PFSK-1 (cell line): ENCODE results near the gene UTP20.

ENCODE experiments used
- FOXP2 ChIP-seq: optimal IDR thresholded peaks from 2 replicates; pipeline ENCODE3; 2011; ENCODE audit warnings: borderline replicate concordance, control low read depth, inconsistent platforms; ENCODE audit not compliant: insufficient read depth; ENCODE audit errors: extremely low read length, extremely low read depth
- POLR2AphosphoS5 ChIP-seq: IDR thresholded peaks from 2 replicates; pipeline ENCODE4 v1.6.1; 2012; ENCODE audit warnings: low read depth, mild to moderate bottlenecking, control low read depth, low read length, moderate library complexity
- SIN3A ChIP-seq: IDR thresholded peaks from 2 replicates; pipeline ENCODE4 v1.6.1; 2012; ENCODE audit warnings: mild to moderate bottlenecking, low read length, moderate library complexity, borderline replicate concordance; ENCODE audit not compliant: insufficient read depth
- TAF1 ChIP-seq: IDR thresholded peaks from 2 replicates; pipeline ENCODE4 v1.6.1; 2012; ENCODE audit warnings: low read length, control low read depth, borderline replicate concordance; ENCODE audit not compliant: insufficient read depth
- TF ChIP-seq, protein P1 (sequence below), 2 experiments: IDR thresholded peaks; 2 replicates each; pipeline versions ENCODE4 v1.6.1 to v1.8.0; 2011 to 2012; ENCODE audit warnings: low read depth in 2 of 2, low read length in 2 of 2, control low read depth in 1 of 2, inconsistent platforms in 1 of 2, mild to moderate bottlenecking in 1 of 2, moderate library complexity in 1 of 2; ENCODE audit not compliant: insufficient read depth in 1 of 2

UTP20 gene

DNA sequence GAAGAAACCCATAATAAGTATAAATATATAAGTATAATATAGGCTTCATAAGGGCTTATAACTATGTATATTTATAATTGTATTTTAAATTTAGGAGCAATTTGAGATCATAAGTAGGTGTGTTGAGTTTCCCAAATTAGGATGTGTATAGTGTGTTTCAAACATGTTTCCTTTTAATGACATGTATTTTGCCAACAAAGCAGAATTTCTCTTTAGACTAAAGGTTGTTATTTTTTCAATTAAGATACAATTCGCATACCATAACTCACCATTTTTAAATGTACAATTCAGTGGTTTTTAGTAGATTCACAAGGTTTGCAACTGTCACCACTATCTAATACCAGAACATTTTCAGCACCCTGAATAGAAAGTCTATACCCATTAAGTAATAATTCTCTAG lies 135.3 kb downstream of the UTP20 start:
- TF ChIP-seq, protein P1, sequence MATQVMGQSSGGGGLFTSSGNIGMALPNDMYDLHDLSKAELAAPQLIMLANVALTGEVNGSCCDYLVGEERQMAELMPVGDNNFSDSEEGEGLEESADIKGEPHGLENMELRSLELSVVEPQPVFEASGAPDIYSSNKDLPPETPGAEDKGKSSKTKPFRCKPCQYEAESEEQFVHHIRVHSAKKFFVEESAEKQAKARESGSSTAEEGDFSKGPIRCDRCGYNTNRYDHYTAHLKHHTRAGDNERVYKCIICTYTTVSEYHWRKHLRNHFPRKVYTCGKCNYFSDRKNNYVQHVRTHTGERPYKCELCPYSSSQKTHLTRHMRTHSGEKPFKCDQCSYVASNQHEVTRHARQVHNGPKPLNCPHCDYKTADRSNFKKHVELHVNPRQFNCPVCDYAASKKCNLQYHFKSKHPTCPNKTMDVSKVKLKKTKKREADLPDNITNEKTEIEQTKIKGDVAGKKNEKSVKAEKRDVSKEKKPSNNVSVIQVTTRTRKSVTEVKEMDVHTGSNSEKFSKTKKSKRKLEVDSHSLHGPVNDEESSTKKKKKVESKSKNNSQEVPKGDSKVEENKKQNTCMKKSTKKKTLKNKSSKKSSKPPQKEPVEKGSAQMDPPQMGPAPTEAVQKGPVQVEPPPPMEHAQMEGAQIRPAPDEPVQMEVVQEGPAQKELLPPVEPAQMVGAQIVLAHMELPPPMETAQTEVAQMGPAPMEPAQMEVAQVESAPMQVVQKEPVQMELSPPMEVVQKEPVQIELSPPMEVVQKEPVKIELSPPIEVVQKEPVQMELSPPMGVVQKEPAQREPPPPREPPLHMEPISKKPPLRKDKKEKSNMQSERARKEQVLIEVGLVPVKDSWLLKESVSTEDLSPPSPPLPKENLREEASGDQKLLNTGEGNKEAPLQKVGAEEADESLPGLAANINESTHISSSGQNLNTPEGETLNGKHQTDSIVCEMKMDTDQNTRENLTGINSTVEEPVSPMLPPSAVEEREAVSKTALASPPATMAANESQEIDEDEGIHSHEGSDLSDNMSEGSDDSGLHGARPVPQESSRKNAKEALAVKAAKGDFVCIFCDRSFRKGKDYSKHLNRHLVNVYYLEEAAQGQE (IDR thresholded peaks at IDR 0.05; ENCODE audit: insufficient read depth in 1 of 2, low read depth in 2 of 2, low read length in 2 of 2) = no peak
- TF ChIP-seq POLR2AphosphoS5 (no peak), SIN3A (no peak), TAF1 (no peak), FOXP2 (no peak)

DNA sequence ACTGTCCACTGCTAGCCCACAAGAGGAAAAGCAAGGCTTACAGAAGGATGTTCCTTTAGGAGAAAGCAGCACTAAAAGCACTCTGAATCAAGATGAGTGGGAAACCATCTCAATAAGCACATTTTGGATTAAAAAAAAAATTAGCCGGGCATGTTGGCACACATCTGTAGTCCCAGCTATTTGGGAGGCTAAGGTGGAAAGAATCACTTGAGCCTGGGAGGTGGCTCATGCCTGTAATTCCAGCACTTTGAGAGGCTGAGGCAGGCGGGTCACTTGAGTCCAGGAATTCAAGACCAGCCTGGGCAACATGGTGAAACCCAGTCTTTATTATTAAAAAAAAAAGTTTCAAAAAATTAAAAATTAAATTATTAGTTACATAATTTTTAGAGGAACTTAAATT lies 144.7 kb downstream of the UTP20 start:
- no peak for TF ChIP-seq FOXP2
- TF ChIP-seq TAF1 = no peak
- TF ChIP-seq SIN3A = no peak
- TF ChIP-seq POLR2AphosphoS5 = no peak
- TF ChIP-seq, protein P1 (IDR thresholded peaks at IDR 0.05; ENCODE audit: insufficient read depth in 1 of 2, low read depth in 2 of 2, low read length in 2 of 2) = no peak

DNA sequence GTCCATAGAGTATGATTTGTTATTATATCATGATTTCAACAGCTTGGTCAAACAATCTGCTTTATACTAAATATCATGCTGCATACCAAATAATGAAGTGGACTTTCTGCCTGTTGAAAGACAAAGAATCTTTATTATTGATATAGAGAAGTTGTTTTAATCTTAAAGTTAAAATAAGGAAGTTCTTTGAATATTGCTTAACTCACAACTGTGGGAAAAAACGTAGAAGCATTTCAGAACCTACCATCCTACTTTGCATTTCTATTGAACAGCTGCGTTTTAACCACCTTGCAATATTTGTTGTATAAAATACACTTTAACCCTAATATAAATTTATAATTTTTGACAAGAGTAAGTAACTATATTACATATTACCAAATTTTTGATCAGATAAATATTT lies 150.6 kb downstream of the UTP20 start:
- TF ChIP-seq POLR2AphosphoS5 (no peak), SIN3A (no peak), TAF1 (no peak), FOXP2 (no peak)
- TF ChIP-seq, protein P1 (IDR thresholded peaks at IDR 0.05; ENCODE audit: insufficient read depth in 1 of 2, low read depth in 2 of 2, low read length in 2 of 2) = no peak

DNA sequence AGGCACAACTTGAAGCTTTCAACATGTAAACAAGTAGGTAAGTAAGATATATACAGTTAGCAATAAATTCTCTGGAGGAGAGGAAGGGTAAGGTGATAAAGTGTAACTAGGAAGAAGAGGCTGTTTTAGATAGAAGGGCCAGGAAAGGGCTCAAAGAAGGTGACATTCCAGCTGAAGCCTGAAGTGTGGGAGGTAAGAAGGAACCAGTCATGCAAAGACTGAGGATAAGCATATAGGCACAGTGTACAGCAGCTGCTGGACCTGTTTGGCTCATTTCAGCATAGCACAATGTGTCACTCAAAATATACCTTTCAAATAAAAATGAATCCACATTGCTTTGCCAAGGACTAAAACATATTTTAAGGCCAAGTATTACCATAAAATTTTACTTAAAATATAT lies 156.2 kb downstream of the UTP20 start:
- TF ChIP-seq FOXP2 (no peak), SIN3A (no peak), TAF1 (no peak), POLR2AphosphoS5 (no peak)
- TF ChIP-seq, protein P1 (IDR thresholded peaks at IDR 0.05; ENCODE audit: insufficient read depth in 1 of 2, low read depth in 2 of 2, low read length in 2 of 2) = no peak
